CD4-positive, alpha-beta T cell treated with Interleukin-4 for 1 hour (primary cell): Measurements from ENCODE around the gene ANKRD39.
"Not testable (repeated sequence)": the region's sequence is repeated elsewhere in the genome, so short reads cannot be mapped to it uniquely, and the experiment has no call there.

ENCODE experiments used
- DNase-seq, 2 donors: peaks; one replicate each; pipeline ENCODE4 v3.0.0-alpha.2; 2020 to 2022

Gene ANKRD39, protein sequence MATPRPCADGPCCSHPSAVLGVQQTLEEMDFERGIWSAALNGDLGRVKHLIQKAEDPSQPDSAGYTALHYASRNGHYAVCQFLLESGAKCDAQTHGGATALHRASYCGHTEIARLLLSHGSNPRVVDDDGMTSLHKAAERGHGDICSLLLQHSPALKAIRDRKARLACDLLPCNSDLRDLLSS

DNA sequence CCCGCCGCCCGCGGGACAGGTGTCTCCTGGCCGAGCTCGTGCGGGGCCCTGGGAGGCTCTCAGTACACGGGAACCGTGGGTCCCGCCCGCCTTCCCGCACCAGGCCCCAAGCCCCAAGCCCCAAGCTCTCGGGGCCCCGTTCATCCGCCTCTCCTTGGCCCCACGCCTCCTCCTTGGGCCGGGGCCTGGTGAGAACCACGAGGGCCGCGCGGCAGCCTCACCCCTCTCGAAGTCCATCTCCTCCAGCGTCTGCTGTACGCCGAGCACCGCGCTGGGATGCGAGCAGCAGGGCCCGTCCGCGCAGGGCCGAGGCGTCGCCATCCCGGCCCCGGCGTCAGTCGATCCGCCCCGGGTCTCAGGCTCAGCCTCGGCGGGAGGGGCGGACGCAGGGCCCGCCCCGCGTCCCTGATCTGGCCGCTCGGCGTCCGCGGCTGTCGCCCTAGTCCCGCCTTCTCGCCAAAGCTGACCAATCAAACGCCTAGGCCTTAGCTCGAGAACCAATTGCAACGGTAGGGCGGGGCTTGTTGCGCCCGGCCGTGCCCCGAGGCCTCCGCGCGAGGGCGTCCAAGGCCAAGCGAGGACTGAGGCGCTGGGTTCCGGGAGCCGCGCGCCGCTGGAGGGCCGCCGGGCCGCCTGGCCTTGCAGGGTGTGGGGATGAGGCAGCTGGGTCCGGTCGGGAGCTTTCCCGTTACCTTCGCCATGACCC lies at the start of gene ANKRD39:
Gene ANKRD39, minus strand, starts transcription at position 350 of the 706 bp plus-strand sequence. Its CDS starts 29 bp downstream, at position 321.
- peak; percentile 98 to 99 for DNase-seq

DNA sequence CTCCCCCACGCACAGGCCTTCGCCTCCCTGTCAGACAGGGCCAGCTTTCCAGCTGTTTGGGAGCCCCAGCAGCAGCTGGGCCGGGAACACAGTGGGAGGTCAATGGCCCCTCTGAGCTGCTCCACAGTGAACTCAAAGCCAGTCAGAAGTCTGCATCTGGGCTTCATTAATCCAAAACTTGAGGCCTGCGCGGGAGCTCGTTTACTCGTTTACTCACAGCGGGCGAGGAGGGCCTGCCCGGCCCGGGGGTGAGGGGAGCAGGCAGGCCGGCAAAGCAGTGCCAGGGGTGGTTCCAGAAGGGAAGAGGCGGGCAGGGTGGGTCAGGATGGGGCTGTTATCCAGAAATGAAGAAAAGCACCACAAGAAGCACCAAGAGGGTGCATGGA lies 48.9 kb upstream of the ANKRD39 start:
- no peak for DNase-seq

- DNase-seq, result no peak
These were observed 46.0 kb upstream of the ANKRD39 start for GRCh38 chr2:96903815-96904214.

DNA sequence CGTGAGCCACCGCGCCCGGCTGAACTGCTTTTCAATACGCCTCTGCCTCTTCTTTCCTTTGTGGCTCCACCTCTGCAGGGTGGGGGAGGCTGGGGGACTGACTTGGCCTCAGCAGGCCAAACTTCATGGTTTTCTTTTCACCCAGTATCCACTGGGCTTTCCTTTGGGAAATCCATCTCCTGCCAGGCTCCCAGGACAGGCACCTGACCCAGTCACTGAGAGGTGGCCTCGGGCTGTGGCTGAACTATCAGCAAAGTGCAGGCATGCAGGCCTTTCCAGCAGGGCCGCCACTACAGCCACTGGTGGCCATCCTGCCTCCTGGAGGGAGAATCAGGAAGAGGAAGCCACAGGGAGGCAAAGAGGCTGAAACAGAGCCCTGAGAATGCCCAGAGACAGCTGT lies 45.5 kb upstream of the ANKRD39 start:
- no peak for DNase-seq

- no peak for DNase-seq
These were observed 42.4 kb upstream of the ANKRD39 start for GRCh38 chr2:96900237-96900636.

- DNase-seq, result no peak
These were observed 41.6 kb upstream of the ANKRD39 start for GRCh38 chr2:96899413-96899741.

- no peak for DNase-seq
These were observed 41.0 kb upstream of the ANKRD39 start for GRCh38 chr2:96898641-96899412.

GRCh38 chr2:96898135-96898505 lies 40.3 kb upstream of the ANKRD39 start:
- DNase-seq, result no peak

- DNase-seq, result no peak
These were observed 39.8 kb upstream of the ANKRD39 start for GRCh38 chr2:96897491-96898134.

DNA sequence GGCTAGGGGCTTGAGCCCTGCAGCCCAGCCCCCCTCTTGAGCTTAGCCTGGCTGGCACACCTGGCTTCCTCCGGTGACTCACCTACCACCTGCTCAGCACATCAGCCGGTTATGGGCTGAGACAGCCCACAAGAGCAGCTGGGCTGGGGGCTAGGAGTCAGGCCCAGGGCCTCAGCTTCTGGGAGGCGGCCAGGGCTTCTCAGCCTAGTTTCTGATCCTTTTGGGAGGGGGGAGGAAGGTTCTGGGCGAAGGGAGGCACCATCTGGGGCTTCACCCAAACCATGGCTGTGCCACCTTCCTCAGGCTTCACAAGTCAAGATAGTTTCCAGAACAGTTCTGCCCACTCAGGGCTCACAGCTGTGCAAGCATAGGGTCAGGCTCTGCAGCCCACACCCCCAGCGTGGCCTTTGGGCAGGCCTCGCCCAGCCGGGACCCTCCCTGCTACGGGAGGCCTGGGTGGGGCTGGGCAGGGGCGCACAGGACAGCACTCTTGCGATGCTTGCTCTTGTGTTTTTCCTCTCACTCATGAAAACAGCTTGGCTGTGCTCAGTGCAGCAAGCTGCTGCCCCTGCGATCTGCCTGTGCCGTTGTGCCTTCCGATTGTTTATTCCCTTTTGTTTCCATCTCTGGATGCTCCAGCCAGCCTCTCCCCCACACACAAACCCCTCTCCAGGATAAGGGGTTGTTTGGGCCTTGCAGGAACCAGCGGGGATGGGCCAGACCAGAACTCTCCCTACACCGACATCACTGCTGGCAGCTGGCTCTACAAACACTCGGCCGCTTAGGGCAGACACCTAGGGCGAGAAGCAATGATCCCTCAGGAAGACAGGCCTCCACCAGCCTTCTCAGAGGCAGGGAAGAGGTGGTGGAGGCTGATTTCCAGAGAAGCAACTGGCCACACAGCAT lies 38.2 kb upstream of the ANKRD39 start:
- no peak for DNase-seq

DNA sequence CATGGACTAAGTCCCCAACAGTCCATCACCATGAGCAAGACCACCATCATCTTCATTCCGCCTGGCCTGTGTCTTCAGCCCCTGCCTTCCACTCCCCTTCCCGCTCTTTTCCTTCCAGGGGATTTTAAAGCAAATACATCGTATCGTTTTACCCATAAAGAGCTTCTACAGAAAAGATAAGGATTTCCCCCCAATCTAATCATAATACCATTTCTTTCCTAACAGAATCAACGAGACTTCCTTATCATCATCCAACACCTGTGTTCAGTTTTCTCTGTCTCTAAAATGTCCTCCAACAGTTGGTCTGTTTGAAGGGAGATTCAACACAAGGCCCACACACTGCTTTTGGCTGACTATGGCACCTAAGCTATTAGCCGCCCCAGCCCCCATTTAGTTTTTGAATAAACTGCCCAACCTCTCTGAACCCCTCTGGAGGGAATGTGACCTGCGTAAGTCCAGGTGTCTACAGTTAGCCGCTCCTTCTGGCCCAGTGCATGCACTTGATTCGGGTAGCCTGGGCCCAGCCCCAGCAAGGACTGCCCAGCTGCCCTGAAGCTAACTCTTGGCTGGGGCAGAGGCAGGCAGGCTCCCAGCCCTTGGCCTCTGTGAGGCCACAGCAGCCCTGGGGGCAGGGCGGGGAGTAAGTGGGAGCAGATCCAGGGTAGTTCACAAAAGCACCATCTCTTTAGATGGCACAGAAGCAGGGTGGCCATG lies 37.4 kb upstream of the ANKRD39 start:
- no peak for DNase-seq

DNA sequence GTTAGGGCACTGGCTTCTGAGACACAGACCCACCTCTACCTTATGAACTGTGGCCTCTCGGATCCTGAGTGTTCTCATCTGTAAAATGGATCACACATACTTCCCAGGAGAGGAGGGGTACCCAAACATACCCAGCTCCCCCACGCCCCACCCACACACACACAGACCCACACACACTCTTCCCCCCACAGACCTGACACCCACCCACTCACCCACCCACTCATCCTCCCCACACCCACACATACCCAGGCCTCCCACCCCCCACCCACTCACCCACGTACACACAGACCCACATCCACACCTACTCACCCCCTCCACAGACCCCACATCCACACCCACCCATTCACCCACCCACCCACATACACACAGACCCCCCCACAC lies 36.3 kb upstream of the ANKRD39 start:
- no peak for DNase-seq

DNA sequence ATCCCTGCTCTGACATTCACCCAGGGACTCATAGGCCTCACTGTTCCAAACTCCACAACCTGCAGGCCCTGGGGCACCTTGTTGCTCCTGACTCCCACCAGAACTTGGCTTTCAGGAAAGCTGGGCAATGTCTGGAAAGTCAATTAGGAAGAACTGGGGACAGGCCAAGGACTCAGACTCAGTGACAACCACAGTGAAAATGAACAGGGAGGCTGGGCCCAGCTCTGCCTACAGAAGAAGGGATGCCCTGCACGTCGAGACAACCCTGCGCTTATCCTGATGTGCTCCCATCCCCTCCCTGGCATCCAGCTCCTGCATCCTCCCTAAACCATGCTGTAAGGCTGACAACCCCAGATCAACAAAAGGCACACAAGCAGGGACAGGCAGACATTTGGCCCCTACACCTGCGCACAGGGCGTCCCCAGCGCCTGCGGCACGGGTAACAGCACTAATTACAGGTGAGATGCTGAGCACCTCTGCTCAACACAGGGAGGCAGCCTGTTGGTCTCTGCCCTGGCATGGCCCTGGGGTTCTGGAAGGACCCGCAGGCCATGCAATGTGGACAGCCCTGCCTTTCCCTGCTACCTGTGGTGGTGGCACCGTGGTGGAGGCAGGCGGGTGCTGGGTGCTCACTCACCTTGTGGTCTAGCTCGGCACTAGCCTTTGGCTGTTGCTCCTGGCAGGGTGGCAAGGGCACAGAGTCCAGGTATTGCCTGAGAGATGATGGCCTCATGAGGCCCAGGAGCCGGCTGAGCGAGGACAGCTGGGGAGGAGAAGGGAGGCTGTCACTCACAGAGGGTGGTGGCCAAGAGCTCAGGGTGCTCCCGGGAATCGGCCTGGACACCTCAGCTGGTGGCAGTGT lies 35.7 kb upstream of the ANKRD39 start:
- no peak for DNase-seq

DNA sequence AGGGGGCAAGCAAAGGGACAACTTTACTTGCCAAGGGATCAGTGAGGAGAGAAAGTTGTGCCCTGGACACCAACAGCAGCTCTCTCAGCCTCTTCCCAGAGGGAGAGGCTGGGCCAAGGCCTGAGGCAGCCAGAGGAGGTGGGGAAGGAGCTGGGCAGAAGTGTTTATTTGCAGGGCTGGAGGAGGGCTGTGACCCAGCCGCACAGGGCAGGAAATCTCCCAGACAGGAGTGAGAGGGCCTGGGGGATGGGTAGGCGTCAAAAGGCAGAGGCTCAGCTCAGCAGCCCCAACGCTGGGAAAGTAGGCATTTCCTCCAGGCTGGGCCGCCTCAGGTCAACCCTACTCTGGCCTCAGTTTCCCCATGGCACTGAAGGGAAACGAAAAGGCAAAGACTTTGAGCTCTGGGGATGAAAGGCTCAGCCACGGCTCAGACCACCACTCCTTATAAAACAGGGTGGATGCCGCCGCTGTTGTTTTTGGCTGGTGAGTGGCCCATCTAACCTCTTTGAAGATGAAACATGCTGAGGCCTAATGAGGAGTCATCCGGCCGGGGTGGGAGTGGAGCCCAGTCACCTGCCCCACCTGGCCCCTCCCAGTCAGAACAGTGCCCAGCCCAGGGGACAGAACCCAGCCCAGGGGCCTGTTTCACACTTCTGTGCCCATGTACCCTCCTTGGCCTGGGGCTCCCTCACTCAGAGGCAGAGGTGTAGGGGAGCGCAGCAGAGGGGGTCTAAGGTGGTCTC lies 33.9 kb upstream of the ANKRD39 start:
- no peak for DNase-seq

- DNase-seq, result no peak
These were observed 33.0 kb upstream of the ANKRD39 start for GRCh38 chr2:96890726-96891385.

- no peak for DNase-seq
These were observed 32.4 kb upstream of the ANKRD39 start for GRCh38 chr2:96890252-96890651.

DNA sequence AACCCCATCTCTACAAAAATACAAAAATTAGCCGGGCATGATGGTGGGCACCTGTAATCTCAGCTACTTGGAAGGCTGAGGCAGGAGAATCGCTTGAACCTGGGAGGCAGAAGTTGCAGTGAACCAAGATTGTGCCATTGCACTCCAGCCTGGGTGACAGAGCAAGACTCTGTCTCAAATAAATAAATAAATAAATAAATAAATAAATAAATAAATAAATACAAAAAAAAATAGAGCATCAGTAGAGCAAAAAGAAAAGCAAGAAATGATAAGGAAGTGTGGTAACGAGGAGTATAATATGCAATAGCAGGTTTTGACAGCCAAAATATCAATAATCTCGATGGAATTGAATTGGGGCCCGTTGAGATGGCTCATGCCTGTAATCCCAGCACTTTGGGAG lies 31.7 kb upstream of the ANKRD39 start:
- DNase-seq, result not testable (repeated sequence)

DNA sequence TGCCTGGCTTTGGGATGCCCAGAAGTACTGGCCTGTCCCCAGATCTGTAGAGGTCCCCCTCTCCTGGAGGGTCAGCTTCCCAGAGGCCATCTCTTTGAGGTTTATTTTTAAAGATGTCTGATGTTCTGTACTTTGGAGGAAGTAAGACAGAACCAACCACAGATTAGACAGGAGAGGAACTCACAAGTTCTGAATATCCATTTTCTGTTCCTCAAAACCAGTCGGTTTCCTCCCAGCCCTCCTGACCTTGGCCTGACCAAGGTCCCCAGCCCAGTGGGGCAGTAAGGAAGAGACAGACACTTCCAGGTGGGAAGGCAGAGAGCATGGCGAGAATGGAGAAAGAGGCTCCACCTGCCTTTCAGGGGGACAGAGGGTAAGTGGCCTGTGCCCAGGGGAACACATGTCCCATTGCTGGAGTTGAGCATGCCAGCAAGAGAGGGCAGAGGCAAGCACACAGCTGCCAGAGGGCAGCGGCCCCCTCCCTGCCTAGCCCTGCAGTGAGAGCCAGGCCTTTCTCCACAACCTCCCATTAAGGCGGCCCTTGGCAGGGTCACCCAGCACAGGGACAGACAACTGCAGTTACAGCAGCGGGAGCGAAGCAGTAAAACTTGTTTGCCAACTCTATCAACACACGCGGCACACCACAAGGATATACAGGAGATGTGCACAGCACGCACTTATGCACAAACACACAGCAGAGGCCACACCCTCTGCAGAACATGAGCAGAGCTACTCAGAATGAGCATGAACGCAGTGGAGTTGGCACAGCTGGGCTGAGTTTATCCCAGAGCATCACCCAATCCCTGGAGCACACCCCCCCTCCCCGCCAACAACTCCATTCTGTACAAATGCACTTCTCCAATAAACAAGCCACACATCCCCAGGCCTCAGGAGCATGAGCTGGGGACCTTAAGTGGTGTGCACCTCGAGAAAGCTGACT lies 30.5 kb upstream of the ANKRD39 start:
- DNase-seq, result no peak
